ENCODE measurements around the gene CNNM1.

Gene CNNM1

GRCh38 chr10:99403674-99404073 is 74.5 kb downstream of the CNNM1 start:
- no peak for TF ChIP-seq CTCF (IDR thresholded peaks at IDR 0.05)

DNA sequence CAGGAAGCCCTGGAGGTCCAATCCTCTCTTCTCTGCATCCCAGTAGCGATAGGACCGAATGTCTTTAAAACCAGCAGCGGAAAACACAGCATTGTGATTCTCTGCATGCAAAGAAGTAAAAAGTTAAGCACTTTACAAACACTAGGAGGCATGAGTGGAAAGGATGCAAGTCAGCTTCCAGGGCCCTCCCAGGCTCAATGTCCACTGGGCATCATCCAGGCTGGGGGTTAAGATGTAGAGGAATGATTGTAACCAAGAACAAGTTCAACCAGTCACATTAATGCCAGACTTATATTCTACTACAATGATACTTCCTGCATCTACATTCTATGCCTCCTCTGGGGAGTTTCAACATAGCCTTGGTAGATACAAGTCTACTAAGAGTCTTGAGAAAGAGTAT is 77.0 kb downstream of the CNNM1 start:
- no peak for TF ChIP-seq CTCF (IDR thresholded peaks at IDR 0.05)

DNA sequence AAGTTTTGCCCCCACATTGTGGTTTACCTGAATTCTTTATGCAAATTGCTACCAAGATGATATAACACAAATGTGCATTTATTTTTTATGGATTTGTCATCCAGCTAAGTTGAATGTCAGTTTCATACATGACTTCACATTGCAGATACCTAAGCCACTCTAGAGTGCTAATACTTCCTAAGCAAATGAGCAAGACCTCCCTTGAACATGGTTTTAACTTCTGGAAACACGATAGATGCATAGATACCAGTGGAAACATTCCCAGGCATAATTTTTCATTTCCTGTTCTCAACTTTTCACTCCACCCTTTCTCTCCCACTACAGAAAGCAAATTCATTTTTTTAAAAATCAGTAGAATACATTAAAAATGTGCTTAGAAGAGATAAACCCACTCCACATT is 81.0 kb downstream of the CNNM1 start:
- TF ChIP-seq CTCF (IDR thresholded peaks at IDR 0.05): no peak

DNA sequence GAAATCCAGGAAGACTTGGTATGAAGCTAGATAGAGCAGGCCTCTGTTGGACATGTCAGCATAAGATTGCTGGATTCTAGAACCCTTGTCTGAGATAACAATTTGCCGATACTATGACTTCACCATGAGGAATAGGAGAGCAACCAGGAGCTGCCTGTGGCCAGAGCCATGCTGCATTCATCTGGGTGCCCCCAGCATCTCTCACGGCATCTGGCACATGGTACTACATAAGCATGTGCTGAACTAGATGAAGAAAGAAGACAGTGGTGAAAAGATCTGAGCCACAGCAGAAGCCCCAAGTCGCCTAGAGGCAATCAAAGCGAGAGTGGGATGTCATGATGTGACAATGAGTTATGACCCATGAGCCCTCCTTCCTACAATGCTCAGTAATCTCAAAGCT is 81.7 kb downstream of the CNNM1 start:
- no peak for TF ChIP-seq CTCF (IDR thresholded peaks at IDR 0.05)

GRCh38 chr10:99411546-99411945 is 82.4 kb downstream of the CNNM1 start:
- TF ChIP-seq CTCF (IDR thresholded peaks at IDR 0.05): no peak

DNA sequence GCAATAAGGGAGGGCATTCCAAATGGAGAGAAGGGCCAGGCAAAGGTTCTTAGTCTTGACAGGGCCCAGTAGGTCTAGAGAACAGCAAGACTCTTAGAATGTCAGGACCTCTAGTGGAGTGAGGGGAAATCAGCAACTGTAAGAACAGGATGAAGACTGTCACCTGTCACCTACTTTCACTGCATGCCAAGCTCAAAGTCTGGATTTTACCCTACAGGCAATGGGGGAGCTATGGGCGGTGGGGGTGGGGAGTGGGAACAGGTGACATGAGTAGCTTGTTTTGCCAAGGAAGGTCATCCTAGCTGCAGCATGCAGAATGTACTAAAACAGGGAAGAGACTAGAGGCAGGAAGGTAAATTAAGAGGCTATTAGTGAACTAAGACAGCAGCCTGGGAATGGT is 82.9 kb downstream of the CNNM1 start:
- no peak for TF ChIP-seq CTCF (IDR thresholded peaks at IDR 0.05)

GRCh38 chr10:99418910-99419624 is 89.9 kb downstream of the CNNM1 start:
- TF ChIP-seq CTCF (IDR thresholded peaks at IDR 0.05): no peak

GRCh38 chr10:99419688-99420087 is 90.5 kb downstream of the CNNM1 start:
- no peak for TF ChIP-seq CTCF (IDR thresholded peaks at IDR 0.05)

Data from LNCAP (cell line).